ENCODE results near the gene EEF2.
"Not testable (repeated sequence)": the region's sequence is repeated elsewhere in the genome, so short reads cannot be mapped to it uniquely, and the experiment has no call there.

Gene EEF2

GRCh38 chr19:4009990-4010807 lies 24.9 kb upstream of the EEF2 start:
- DNase-seq = no peak
- peak overlapping the region; percentile 87 to 89 for H3K4me3 Mint-ChIP-seq
- peaks cover 31 to 60% of the 10 kb centered on the region in 2 donors for H3K4me1 Mint-ChIP-seq
- no peaks in the 10 kb centered on the region for H3K9me3 Mint-ChIP-seq
- H3K27ac Mint-ChIP-seq = no peak overlapping the region
- ATAC-seq (replicated peaks) = no peak
- peaks cover 19 to 26% of the 10 kb centered on the region in 2 donors for H3K36me3 Mint-ChIP-seq
- H3K27me3 Mint-ChIP-seq = no peaks in the 10 kb centered on the region

DNA sequence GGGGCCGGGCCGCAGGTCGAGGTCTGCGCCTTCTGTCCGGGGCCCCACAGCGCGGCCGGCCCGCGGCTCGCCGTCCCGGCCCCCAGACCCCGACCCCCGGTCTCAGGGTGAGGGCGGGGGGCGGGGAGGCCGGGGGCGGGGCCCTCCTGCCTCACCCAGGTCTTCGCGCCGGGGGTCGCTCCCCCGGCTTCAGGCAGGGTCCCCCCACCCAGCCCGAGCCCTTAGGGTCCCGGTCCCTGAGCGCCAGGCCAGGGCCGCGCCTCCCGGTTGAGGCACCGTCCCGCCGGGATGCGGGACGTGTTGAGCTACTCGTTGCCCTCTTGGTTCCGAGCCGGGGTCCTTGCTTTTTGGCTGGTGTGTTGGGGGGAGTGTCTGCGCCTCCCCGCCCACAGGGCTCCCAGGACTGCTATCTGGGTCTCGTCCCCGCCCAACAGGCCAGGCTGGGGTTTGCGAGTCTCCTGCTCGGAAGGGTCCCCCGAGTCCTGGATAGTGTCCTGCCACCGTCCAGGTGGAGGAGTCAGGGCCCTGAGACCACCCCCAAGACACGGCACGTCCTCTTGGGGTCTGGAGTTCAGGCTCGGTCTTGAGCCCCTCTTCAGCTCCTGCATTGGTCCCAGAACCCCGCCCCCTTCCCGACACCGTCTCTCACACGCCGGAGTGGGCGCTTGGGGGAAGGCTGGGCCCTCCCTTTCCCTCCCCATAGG lies 22.7 kb upstream of the EEF2 start:
- Mint-ChIP-seq H3K27ac (peak overlapping the region; percentile 92), H3K4me1 (peaks cover 26 to 44% of the 10 kb centered on the region in 2 donors), H3K4me3 (peak overlapping the region; percentile 89 to 93), H3K9me3 (no peaks in the 10 kb centered on the region), H3K27me3 (no peaks in the 10 kb centered on the region), H3K36me3 (peaks cover 9 to 12% of the 10 kb centered on the region in 2 donors)
- no peak for DNase-seq
- ATAC-seq (replicated peaks) = peak in 1 of 2 donors; percentile 6

DNA sequence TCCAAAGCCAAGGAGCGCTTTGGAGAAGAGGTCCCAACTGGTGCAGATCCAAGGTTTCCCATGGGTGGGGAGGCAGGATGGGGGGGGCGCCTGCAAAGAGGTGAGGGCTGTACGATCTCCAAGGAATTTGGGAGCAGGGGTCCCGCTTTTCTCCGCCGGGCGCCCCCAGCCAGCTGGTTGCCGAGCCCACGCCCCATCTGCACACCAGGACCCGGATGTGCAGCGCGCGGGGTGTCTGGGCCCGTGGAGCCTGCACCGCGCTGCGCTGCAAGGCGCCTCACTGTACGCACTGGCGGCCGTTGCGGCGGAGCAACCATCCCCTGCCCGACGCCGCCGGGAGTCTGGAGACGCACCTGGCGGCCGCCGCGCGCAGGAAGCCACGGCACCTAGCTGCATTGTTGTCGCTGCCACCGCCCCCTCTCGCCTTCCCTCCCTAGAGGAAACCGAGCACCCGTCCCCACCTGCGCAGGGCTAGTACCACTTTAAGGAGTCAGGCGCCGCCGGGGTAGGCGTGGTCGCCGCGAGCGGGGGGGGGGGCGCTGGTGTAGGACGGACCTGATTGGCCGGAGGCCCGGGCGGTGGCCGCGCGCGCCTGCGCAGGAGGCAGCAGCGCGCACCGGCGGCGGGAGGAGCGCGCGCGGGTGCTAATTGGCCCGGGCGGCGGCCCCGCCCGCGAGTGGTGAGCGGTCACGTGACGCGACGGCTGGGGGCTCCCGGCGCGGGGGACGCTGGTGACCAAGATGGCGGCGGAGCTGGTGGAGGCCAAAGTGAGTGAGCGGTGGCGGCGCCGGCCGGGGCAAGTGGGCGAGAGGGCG lies 22.0 kb upstream of the EEF2 start, which contains the start of gene PIAS4:
TSS of gene PIAS4 (plus strand) at position 716 of the 815 bp plus-strand sequence. CDS start at position 741, 25 bp downstream.
- Mint-ChIP-seq H3K27ac (peak within 1 kb of the TSS; percentile 92), H3K4me3 (peak within 1 kb of the TSS; percentile 89 to 93), H3K27me3 (no peaks in the 10 kb centered on the region), H3K36me3 (peaks cover 5 to 6% of the 10 kb centered on the region in 2 donors), H3K9me3 (no peaks in the 10 kb centered on the region), H3K4me1 (peaks cover 23 to 37% of the 10 kb centered on the region in 2 donors)
- peak; percentile 94 to 96 for ATAC-seq (replicated peaks)
- peak; percentile 93 for DNase-seq

GRCh38 chr19:4005436-4005835 lies 20.2 kb upstream of the EEF2 start:
- H3K36me3 Mint-ChIP-seq; H3K9me3 Mint-ChIP-seq; DNase-seq; H3K27ac Mint-ChIP-seq; H3K27me3 Mint-ChIP-seq; ATAC-seq (replicated peaks): not testable (repeated sequence)
- Mint-ChIP-seq H3K4me3 (peak overlapping the region; percentile 44 to 65), H3K4me1 (peaks cover 19 to 27% of the 10 kb centered on the region in 2 donors)

DNA sequence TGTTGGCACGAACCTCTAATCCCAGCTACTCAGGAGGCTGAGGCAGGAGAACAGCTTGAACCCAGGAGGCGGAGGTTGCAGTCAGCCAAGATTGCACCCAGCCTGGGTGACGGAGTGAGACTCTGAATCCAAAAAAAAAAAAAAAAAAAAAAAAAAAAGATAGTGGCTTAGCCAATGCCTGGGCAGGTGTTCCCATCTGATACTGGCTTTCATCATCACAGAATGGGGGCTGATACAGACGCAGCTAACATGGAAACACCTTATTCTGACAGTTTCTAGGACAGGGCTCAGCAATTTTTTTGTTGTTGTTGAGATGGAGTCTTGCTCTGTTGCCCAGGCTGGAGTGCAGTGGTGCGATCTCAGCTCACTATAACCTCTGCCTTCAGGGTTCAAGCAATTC lies 15.5 kb upstream of the EEF2 start:
- not testable (repeated sequence) for H3K36me3 Mint-ChIP-seq; DNase-seq; H3K27me3 Mint-ChIP-seq; H3K27ac Mint-ChIP-seq; H3K4me3 Mint-ChIP-seq; H3K9me3 Mint-ChIP-seq; ATAC-seq (replicated peaks); H3K4me1 Mint-ChIP-seq

GRCh38 chr19:3998667-3999412 lies 13.6 kb upstream of the EEF2 start:
- H3K4me3 Mint-ChIP-seq; H3K9me3 Mint-ChIP-seq; H3K4me1 Mint-ChIP-seq; ATAC-seq (replicated peaks); H3K27me3 Mint-ChIP-seq; H3K27ac Mint-ChIP-seq; H3K36me3 Mint-ChIP-seq; DNase-seq: not testable (repeated sequence)

DNA sequence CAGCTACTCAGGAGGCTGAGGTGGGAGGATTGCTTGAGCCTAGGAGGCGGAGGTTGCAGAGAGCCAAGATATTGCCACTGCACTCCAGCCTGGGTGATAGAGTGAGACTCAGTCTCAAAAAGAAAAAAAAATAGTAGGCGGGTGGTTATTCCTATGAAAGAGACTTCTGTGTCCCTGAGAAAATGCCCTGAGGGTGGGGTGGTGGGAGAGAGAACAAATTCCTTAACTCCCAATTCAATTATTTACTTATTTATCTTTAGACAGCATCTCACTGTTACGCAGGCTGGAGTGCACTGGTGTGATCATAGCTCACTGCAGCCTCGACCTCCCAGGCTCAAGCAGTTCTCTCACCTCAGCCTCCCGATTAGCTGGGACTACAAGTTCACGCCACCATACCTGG lies 10.3 kb upstream of the EEF2 start:
- peaks cover 2 to 4% of the 10 kb centered on the region in 2 donors for H3K9me3 Mint-ChIP-seq
- H3K4me1 Mint-ChIP-seq = peaks cover 3 to 5% of the 10 kb centered on the region in 2 donors
- DNase-seq (no peak), ATAC-seq (replicated peaks) (no peak)
- no peak overlapping the region for H3K4me3 Mint-ChIP-seq
- no peaks in the 10 kb centered on the region for H3K27me3 Mint-ChIP-seq
- H3K27ac Mint-ChIP-seq = no peak overlapping the region
- H3K36me3 Mint-ChIP-seq = peaks cover 0 to 3% of the 10 kb centered on the region in 2 donors

DNA sequence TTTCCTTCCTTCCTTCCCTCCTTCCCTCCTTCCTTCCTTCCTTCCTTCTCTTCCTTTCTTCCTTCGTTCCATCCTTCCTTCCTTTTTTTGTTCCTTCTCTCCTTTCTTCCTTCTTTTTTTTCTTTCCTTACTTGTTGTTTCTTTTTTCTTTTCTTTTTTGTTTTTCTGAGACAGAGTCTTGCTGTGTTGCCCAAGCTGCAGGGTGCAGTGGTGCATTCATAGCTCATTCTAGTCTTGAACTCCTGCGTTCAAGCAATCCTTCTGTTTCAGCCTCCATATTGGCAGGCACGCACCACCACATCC lies 5.5 kb upstream of the EEF2 start:
- DNase-seq = no peak
- no peak for ATAC-seq (replicated peaks)
- peaks cover 14 to 32% of the 10 kb centered on the region in 2 donors for H3K4me1 Mint-ChIP-seq
- no peaks in the 10 kb centered on the region for H3K27me3 Mint-ChIP-seq
- H3K27ac Mint-ChIP-seq = peak overlapping the region; percentile 89
- H3K36me3 Mint-ChIP-seq = peaks cover 0 to 3% of the 10 kb centered on the region in 2 donors
- peak overlapping the region in 1 of 2 donors; percentile 45 for H3K4me3 Mint-ChIP-seq
- peaks cover 2 to 4% of the 10 kb centered on the region in 2 donors for H3K9me3 Mint-ChIP-seq

DNA sequence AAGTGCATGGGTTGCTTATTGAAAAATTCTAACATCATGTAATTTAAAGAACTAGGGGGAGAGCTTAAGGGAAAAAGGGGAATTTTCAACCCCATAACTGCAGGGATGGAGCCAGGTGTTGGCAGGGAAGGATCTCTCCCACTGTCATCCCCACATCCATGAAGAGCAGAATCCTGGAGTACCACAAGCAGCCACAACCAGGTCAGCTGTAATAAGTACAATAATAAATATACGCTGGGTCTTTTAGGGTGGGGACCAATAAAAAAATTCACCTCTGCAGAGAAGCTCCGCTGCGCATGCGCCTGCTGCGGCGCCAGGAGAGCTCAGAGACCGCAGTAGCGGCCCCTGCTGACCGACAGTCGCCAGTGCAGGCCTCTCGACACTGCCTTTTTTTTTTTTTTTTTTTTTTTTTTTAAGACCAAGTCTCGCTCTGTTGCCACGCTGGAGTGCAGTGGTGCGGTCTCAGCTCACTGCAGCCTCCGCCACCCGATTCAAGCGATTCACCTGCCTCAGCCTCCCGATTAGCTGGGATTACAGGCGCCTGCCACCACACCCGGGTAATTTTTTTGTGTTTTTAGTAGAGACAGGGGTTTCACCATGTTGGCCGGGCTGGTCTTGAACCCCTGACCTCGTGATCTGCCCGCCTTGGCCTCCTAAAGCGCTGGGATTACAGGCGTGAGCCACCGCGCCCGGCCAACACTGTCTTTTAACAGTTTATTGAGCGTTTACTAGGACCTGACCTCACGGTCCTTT lies 2.5 kb upstream of the EEF2 start:
- peaks cover 2 to 4% of the 10 kb centered on the region in 2 donors for H3K9me3 Mint-ChIP-seq
- H3K4me1 Mint-ChIP-seq = peaks cover 29 to 52% of the 10 kb centered on the region in 2 donors
- ATAC-seq (replicated peaks) = peak; percentile 22 to 44
- peak overlapping the region; percentile 92 for H3K27ac Mint-ChIP-seq
- peaks cover 25 to 29% of the 10 kb centered on the region in 2 donors for H3K36me3 Mint-ChIP-seq
- H3K27me3 Mint-ChIP-seq = no peaks in the 10 kb centered on the region
- peak; percentile 80 for DNase-seq
- peak overlapping the region; percentile 69 to 93 for H3K4me3 Mint-ChIP-seq

DNA sequence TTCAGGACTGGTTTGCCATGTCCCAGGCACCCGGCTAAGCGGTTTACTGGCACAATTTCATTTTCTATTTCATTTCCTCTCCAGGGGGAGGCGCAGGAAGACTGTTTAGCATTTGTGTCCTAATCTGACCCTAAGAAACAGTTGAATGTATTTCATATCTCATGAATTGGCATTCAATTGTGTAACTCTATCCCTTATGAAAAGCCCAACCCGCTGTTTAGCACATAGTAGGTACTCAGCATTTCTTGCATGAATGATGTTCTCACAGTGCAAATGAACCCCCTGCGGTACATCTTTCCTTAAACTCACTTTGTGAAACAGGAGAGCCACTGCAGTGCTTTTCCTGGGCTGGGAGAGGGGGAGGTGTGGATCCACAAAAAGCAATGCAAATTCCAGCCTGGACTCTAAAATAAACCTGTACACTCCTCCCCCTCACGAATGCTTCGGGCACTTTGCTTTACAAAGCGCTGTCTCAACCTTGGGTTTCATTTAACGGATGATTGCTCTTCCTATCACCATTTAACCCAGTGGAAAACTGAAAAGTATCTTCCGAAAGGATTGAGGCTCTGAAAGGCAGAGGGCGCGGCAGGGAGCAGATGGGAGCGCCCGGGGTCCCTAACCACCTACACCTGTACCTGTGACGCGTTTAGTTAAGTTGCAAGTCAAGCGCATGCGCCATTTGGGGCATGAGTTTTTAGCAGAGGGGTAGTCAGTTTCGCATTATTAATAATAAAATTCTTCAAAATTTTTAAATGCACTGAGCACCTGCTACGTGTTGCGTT lies 1.2 kb upstream of the EEF2 start:
- DNase-seq (peak; percentile 58), ATAC-seq (replicated peaks) (peak; percentile 37 to 42)
- peak overlapping the region; percentile 93 for H3K4me3 Mint-ChIP-seq
- no peaks in the 10 kb centered on the region for H3K27me3 Mint-ChIP-seq
- peaks cover 35 to 64% of the 10 kb centered on the region in 2 donors for H3K4me1 Mint-ChIP-seq
- H3K27ac Mint-ChIP-seq = peak overlapping the region; percentile 95
- H3K9me3 Mint-ChIP-seq = peaks cover 2 to 4% of the 10 kb centered on the region in 2 donors
- H3K36me3 Mint-ChIP-seq = peaks cover 32 to 43% of the 10 kb centered on the region in 2 donors

DNA sequence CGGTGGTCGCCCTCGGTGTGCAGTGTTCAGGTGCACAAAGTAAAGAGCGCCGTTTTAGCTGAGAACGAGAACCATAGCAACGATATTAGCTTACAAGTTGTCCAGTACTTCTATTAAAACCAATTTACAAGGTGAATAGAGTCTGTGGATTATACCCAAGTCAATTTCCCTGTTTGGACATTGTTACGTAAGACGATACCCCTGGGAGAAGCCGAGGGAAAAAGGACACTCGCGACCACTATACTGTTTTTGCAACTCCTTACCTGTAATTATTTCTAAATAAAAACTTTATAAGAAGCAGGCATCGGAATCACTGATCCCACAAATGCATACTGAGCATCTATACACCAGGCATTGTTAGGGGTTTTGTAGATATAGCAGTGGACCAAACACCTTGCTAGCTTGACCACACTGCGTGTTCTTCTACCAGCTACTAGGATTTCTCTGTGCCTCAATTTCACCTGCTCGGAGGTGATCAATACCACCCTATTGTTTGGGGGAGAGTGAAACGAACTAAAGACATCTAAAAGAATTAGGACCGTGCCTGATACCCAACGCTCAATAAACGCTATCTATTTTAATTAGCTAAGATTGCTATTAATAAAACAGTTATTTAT lies 488 bp upstream of the EEF2 start:
- DNase-seq = no peak
- ATAC-seq (replicated peaks) = no peak
- Mint-ChIP-seq H3K27me3 (no peaks in the 10 kb centered on the region), H3K4me1 (peaks cover 35 to 64% of the 10 kb centered on the region in 2 donors), H3K9me3 (peaks cover under 1 to 1% of the 10 kb centered on the region in 2 donors), H3K36me3 (peaks cover 34 to 44% of the 10 kb centered on the region in 2 donors), H3K27ac (peak overlapping the region; percentile 99), H3K4me3 (peak overlapping the region; percentile 93 to 95)

- ATAC-seq (replicated peaks) (no peak), DNase-seq (no peak)
- H3K4me1 Mint-ChIP-seq = peaks cover 35 to 65% of the 10 kb centered on the region in 2 donors
- no peaks in the 10 kb centered on the region for H3K9me3 Mint-ChIP-seq
- peak overlapping the region; percentile 93 to 95 for H3K4me3 Mint-ChIP-seq
- H3K36me3 Mint-ChIP-seq = peaks cover 42 to 48% of the 10 kb centered on the region in 2 donors
- H3K27me3 Mint-ChIP-seq = no peaks in the 10 kb centered on the region
- peak overlapping the region; percentile 99 for H3K27ac Mint-ChIP-seq
Observed at GRCh38 chr19:3984584-3984907, 717 bp downstream of the EEF2 start.

All from stimulated activated naive B cell treated with anti-CD40 and anti-IgM and Interleukin-4, amounts not matched to agents 10 μg/mL and 1 μg/mL and 100 μg/mL, for 72 hours (primary cell).